SK-N-SH (cell line): ENCODE data around the gene GALK2. TPM values are rescaled to one million over a fixed set of nuclear protein-coding genes. Genes with fewer than 3 reads are reported as not detected.
A peak's percentile ranks its signal among the peaks of the same experiment; 100 is the strongest.

Source experiments
- CTCF ChIA-PET: fragments of 300-600, 350-600 bp; formaldehyde crosslinking; extraction: SDS; loops from one replicate; lab custom pipeline; 2021; lab: Yijun Ruan, JAX
- POLR2A ChIA-PET: fragments of 350-600 bp; sonication (Branson Sonifier 250); formaldehyde crosslinking; extraction: SDS; loops from one replicate; lab custom pipeline; 2020; ENCODE audit warnings: antibody characterized with exemption, inconsistent platforms; lab: Yijun Ruan, JAX
- DNase-seq: peaks from one replicate; pipeline ENCODE4 v3.0.0; 2012
- H2AFZ ChIP-seq: fragments of 200-600 bp; sonication (generic); 2 replicates; pipeline ENCODE4 v1.8.1; 2016; ENCODE audit warnings: antibody characterized with exemption, mild to moderate bottlenecking, low read depth
- H3F3A ChIP-seq: fragments of 200-600 bp; sonication (generic); replicated peaks from 2 replicates; pipeline ENCODE3; 2016; ENCODE audit warnings: antibody characterized with exemption, mild to moderate bottlenecking; ENCODE audit not compliant: insufficient read depth
- H3K27ac ChIP-seq, 2 experiments: fragments of 200-500 bp in 1 of 2; fragments of 200-600 bp in 1 of 2; sonication (Bioruptor generic) in 1 of 2; sonication (generic), shearing (Covaris generic) in 1 of 2; 2 replicates each; pipeline versions ENCODE4 v1.5.1 to v1.6.1; 2014 to 2016; ENCODE audit warnings: low read depth in 2 of 2, inconsistent platforms in 1 of 2, low read length in 1 of 2, mild to moderate bottlenecking in 1 of 2, mixed read lengths in 1 of 2
- H3K27me3 ChIP-seq: fragments of 200-600 bp; sonication (generic), shearing (Covaris generic); 2 replicates; pipeline ENCODE4 v1.6.1; 2016; ENCODE audit warnings: mixed run types; ENCODE audit not compliant: insufficient read depth
- H3K36me3 ChIP-seq, 2 experiments: fragments of 200-500 bp in 1 of 2; fragments of 200-600 bp in 1 of 2; sonication (Bioruptor generic) in 1 of 2; sonication (generic) in 1 of 2; replicated peaks in 1 of 2; 2 replicates each; pipeline versions ENCODE3 to v1.5.1; 2014 to 2016; ENCODE audit warnings: low read length in 1 of 2, mild to moderate bottlenecking in 1 of 2; ENCODE audit not compliant: insufficient read depth in 2 of 2, control insufficient read depth in 1 of 2
- H3K4me1 ChIP-seq, 2 experiments: fragments of 200-500 bp in 1 of 2; fragments of 200-600 bp in 1 of 2; sonication (Bioruptor generic) in 1 of 2; sonication (generic), shearing (Covaris generic) in 1 of 2; 2 replicates each; pipeline versions ENCODE4 v1.5.1 to v1.6.1; 2014 to 2016; ENCODE audit warnings: low read depth in 1 of 2, low read length in 1 of 2, mixed run types in 1 of 2; ENCODE audit not compliant: insufficient read depth in 2 of 2, control insufficient read depth in 1 of 2
- H3K4me2 ChIP-seq: fragments of 200-600 bp; sonication (generic), shearing (Covaris generic); 2 replicates; pipeline ENCODE4 v1.6.1; 2017; ENCODE audit warnings: mixed run types
- H3K4me3 ChIP-seq, 2 experiments: fragments of 200-500 bp in 1 of 2; fragments of 200-600 bp in 1 of 2; sonication (Bioruptor generic) in 1 of 2; sonication (generic), shearing (Covaris generic) in 1 of 2; 2 replicates each; pipeline versions ENCODE4 v1.5.1 to v1.8.1; 2014 to 2016; ENCODE audit warnings: low read depth in 2 of 2, inconsistent platforms in 1 of 2, low read length in 1 of 2, mild to moderate bottlenecking in 1 of 2, mixed read lengths in 1 of 2, moderate library complexity in 1 of 2
- H3K79me2 ChIP-seq: fragments of 200-600 bp; sonication (generic); 2 replicates; pipeline ENCODE4 v1.8.1; 2017; ENCODE audit warnings: mild to moderate bottlenecking; ENCODE audit not compliant: insufficient read depth
- H3K9ac ChIP-seq: fragments of 200-600 bp; sonication (generic); 2 replicates; pipeline ENCODE4 v1.6.1; 2017; ENCODE audit warnings: mixed run types
- H3K9me2 ChIP-seq: fragments of 200-600 bp; sonication (generic); 2 replicates; pipeline ENCODE4 v1.6.1; 2017; ENCODE audit warnings: mixed run types
- H3K9me3 ChIP-seq: fragments of 200-600 bp; sonication (generic); 2 replicates; pipeline ENCODE4 v1.6.1; 2017; ENCODE audit warnings: mixed run types, mild to moderate bottlenecking, moderate library complexity
- H4K20me1 ChIP-seq: fragments of 200-600 bp; sonication (generic); 2 replicates; pipeline ENCODE4 v1.6.1; 2017; ENCODE audit warnings: mild to moderate bottlenecking, mixed run types; ENCODE audit not compliant: insufficient read depth
- CHD2 ChIP-seq: fragments of 150-350 bp; IDR thresholded peaks from 2 replicates; pipeline ENCODE4 v1.6.1; 2018; ENCODE audit warnings: low read length; ENCODE audit not compliant: partially characterized antibody
- CTCF ChIP-seq: fragments of 200-600 bp; sonication (generic); IDR thresholded peaks from 2 replicates; pipeline ENCODE4 v1.6.1; 2017; ENCODE audit warnings: antibody characterized with exemption, mild to moderate bottlenecking, moderate library complexity
- ELF1 ChIP-seq: IDR thresholded peaks from 2 replicates; pipeline ENCODE4 v1.4.0; 2012
- EP300 ChIP-seq, 2 experiments: IDR thresholded peaks; 2 replicates each; pipeline versions ENCODE4 v1.4.0 to v1.6.1; 2012; ENCODE audit warnings: borderline replicate concordance in 1 of 2, low read depth in 1 of 2, low read length in 1 of 2
- GATA2 ChIP-seq: sonication (generic); formaldehyde crosslinking; IDR thresholded peaks from 2 replicates; pipeline ENCODE4 v1.5.0; 2020; ENCODE audit warnings: mild to moderate bottlenecking, missing genetic modification reagents
- JUND ChIP-seq: IDR thresholded peaks from 2 replicates; pipeline ENCODE4 v1.4.0; 2012
- MAX ChIP-seq: IDR thresholded peaks from 2 replicates; pipeline ENCODE4 v1.4.0; 2012; ENCODE audit warnings: low read depth
- MEF2A ChIP-seq: IDR thresholded peaks from 2 replicates; pipeline ENCODE4 v1.4.0; 2012; ENCODE audit warnings: low read depth, borderline replicate concordance
- MXI1 ChIP-seq: IDR thresholded peaks from 2 replicates; pipeline ENCODE4 v1.6.1; 2012; ENCODE audit warnings: mild to moderate bottlenecking, low read depth, low read length, improper control_type of control experiment
- NRF1 ChIP-seq: IDR thresholded peaks from 2 replicates; pipeline ENCODE4 v1.6.1; 2012; ENCODE audit warnings: low read depth, mild to moderate bottlenecking, low read length
- PBX3 ChIP-seq: IDR thresholded peaks from 2 replicates; pipeline ENCODE4; 2012
- RCOR1 ChIP-seq: fragments of 150-350 bp; IDR thresholded peaks from 2 replicates; pipeline ENCODE4 v1.6.1; 2017; ENCODE audit warnings: antibody characterized with exemption, low read length
- REST ChIP-seq: IDR thresholded peaks from 2 replicates; pipeline ENCODE4 v1.6.1; 2012; ENCODE audit warnings: mild to moderate bottlenecking, low read depth, low read length, moderate library complexity
- RFX5 ChIP-seq: IDR thresholded peaks from 2 replicates; pipeline ENCODE4 v1.6.1; 2012; ENCODE audit warnings: mild to moderate bottlenecking, improper control_type of control experiment, low read length
- TAF1 ChIP-seq: IDR thresholded peaks from 2 replicates; pipeline ENCODE4 v1.6.1; 2012; ENCODE audit warnings: low read depth, mild to moderate bottlenecking, low read length, moderate library complexity, borderline replicate concordance
- TCF12 ChIP-seq: IDR thresholded peaks from 2 replicates; pipeline ENCODE4 v1.4.0; 2012
- USF1 ChIP-seq: IDR thresholded peaks from 2 replicates; pipeline ENCODE4 v1.4.0; 2012; ENCODE audit warnings: low read depth, borderline replicate concordance
- ZBTB33 ChIP-seq: IDR thresholded peaks from 2 replicates; pipeline ENCODE4 v1.4.0; 2012; ENCODE audit warnings: low read depth, borderline replicate concordance
- WGBS: methylation state at CpG from one replicate; pipeline ENCODE4 v1.1.6; 2017; ENCODE audit warnings: low lambda C conversion rate; 5-methylcytosine and 5-hydroxymethylcytosine counted together
- polyA plus RNA-seq, 3 experiments: library from polyadenylated mRNA; depleted of rRNA; stranded (reverse); fragments of >200 nt; gene quantifications; 2 replicates each; pipeline ENCODE4 v1.2.3, GENCODE V29; 2012

GALK2 gene
- polyA plus RNA-seq, 1 of the 3 experiments (the other 2 are of a cell fraction): 19.0 TPM

- WGBS: 42% methylated on average over 2 of the region's 2 CpGs
- POLR2A ChIA-PET: no interaction called here
- no peak for TF ChIP-seq MAX
- peak; percentile 7 for TF ChIP-seq CHD2
- peak; percentile 74 for TF ChIP-seq TCF12
- peak; percentile 33; the same call in 1 of the 2 replicates for TF ChIP-seq PBX3
- peak; percentile 57 for TF ChIP-seq GATA2
- no peak for TF ChIP-seq RFX5
- TF ChIP-seq, all 33 proteins: peak for 4
- H3K36me3 ChIP-seq: peaks cover 2 to 5% of the 10 kb centered on the region in 2 experiments
- peaks cover 0 to 15% of the 10 kb centered on the region in 2 experiments; a peak in 2 of 4 replicates for H3K4me1 ChIP-seq
- DNase-seq: peak; percentile 55
- CTCF ChIA-PET: interaction anchor here (1.1 to 1.8 kb wide), 2 partner anchors 39 to 189 kb away, joined by 3 to 5 read pairs; no protein-coding TSS in a partner anchor
- H3K27me3 ChIP-seq: no peaks in the 10 kb centered on the region
- H3K9me2 ChIP-seq: no peaks in the 10 kb centered on the region
- H3K9me3 ChIP-seq: no peaks in the 10 kb centered on the region
- no peak overlapping the region for H3K4me3 ChIP-seq
- H2AFZ ChIP-seq: no peak overlapping the region
- no peaks in the 10 kb centered on the region for H4K20me1 ChIP-seq
- no peak overlapping the region for H3K9ac ChIP-seq
- peak overlapping the region; percentile 18 to 95; a peak in 3 of 4 replicates for H3K27ac ChIP-seq
- H3K4me2 ChIP-seq: peak overlapping the region; percentile 18; the same call in 1 of the 2 replicates
- H3K79me2 ChIP-seq: no peaks in the 10 kb centered on the region
- H3F3A ChIP-seq: no peaks in the 10 kb centered on the region
These were observed 103.8 kb downstream of the GALK2 start for GRCh38 chr15:49273734-49274318.

- H3F3A ChIP-seq: peaks cover 7% of the 10 kb centered on the region
- CTCF ChIA-PET: no interaction called here
- WGBS: 94% methylated on average over 5 of the region's 5 CpGs
- TF ChIP-seq CTCF: no peak
- TF ChIP-seq MXI1: no peak
- no peak for TF ChIP-seq REST
- no peak for TF ChIP-seq EP300 (IDR thresholded peaks at IDR 0.05; ENCODE audit: borderline replicate concordance in 1 of 2, low read depth in 1 of 2, low read length in 1 of 2)
- TF ChIP-seq ZBTB33: no peak
- TF ChIP-seq JUND: no peak
- TF ChIP-seq ELF1: no peak
- no peak for TF ChIP-seq TAF1
- no peak for TF ChIP-seq RCOR1
- no peak for TF ChIP-seq USF1
- TF ChIP-seq MEF2A: no peak
- TF ChIP-seq NRF1: no peak
These were observed 108.7 kb downstream of the GALK2 start for GRCh38 chr15:49278751-49279150.

More at GRCh38 chr15:49278751-49279150, 108.7 kb downstream of the GALK2 start:
- H3K4me2 ChIP-seq: no peak overlapping the region
- no peak overlapping the region for H3K4me3 ChIP-seq
- DNase-seq: no peak
- POLR2A ChIA-PET: no interaction called here
- H3K9me2 ChIP-seq: no peaks in the 10 kb centered on the region
- H3K79me2 ChIP-seq: no peaks in the 10 kb centered on the region
- no peaks in the 10 kb centered on the region for H3K27me3 ChIP-seq
- no peak overlapping the region for H3K9ac ChIP-seq
- H3K4me1 ChIP-seq: peaks cover 0 to 11% of the 10 kb centered on the region in 2 experiments; a peak in 2 of 4 replicates
- H3K9me3 ChIP-seq: no peaks in the 10 kb centered on the region
- peaks cover 6 to 9% of the 10 kb centered on the region in 2 experiments for H3K36me3 ChIP-seq
- H2AFZ ChIP-seq: no peak overlapping the region
- no peaks in the 10 kb centered on the region for H4K20me1 ChIP-seq
- no peak overlapping the region for H3K27ac ChIP-seq
